GM21529 (cell line): ENCODE data around the gene EXPH5.
"Not testable (repeated sequence)": the region's sequence is repeated elsewhere in the genome, so short reads cannot be mapped to it uniquely, and the experiment has no call there.

ENCODE experiments used
- ATAC-seq: cut with Tn5 transposase; IDR thresholded peaks from one replicate; pipeline ENCODE4 v1.9.1; 2021; ENCODE audit not compliant: unreplicated experiment

Gene EXPH5

DNA sequence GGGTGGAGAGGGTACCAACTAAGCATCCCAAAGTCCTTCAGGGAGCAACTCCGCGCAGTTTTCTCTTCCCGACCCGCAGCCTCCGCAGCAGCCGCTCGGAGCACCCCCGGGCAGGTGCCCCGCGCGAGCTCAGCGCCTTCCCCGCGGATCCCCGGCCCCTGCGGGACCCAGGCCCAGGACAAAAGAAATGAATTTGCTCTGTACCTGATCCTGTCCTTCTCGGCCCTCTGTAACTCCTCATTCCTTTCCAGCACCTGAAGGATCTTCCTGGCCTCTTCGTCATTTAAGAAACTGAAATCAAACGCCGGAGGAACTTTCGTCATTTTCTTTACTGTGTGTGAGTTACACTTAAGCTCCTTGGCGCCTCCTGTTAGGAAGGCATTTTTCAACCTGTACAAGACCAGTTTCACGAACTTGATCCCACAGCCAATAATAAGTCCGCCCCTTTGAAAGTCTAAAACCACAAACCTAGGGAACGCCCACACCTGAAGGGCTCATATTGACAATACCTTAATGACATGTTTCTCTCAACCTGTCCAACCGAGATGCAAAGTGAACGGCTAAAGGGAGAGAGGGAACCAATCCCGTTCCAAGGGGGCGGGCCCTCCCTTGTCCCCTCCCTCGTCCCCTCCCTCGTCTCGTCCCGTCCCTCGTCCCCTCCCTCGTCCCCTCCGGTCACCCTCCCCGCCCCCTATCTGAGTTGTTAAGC lies at the start of gene EXPH5:
EXPH5 (minus strand) TSS at position 555 of the 709 bp plus-strand sequence; CDS start at position 323, 232 bp downstream.
- peak; percentile 94 for ATAC-seq

GRCh38 chr11:108641752-108642151 lies 48.2 kb upstream of the EXPH5 start:
- not testable (repeated sequence) for ATAC-seq

DNA sequence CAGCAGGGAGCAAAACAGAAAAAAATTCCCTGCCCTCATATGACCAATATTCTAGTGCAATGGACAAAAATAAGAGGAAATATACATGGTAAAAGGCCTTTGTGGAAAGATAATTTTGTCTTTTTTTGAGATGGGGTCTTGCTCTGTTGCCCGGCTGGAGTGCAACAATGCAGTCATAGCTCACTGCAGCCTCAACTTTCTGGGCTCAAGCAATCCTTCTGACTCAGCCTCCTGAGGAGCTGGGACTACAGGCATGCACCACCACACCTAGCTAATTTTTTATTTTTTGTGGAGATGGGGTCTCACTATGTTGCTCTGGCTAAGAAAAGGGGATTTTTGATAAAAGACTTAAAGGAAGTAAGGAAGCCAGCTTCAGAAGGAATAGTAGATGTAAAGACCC lies 45.6 kb upstream of the EXPH5 start:
- ATAC-seq = no peak

GRCh38 chr11:108636222-108636621 lies 42.7 kb upstream of the EXPH5 start:
- no peak for ATAC-seq

DNA sequence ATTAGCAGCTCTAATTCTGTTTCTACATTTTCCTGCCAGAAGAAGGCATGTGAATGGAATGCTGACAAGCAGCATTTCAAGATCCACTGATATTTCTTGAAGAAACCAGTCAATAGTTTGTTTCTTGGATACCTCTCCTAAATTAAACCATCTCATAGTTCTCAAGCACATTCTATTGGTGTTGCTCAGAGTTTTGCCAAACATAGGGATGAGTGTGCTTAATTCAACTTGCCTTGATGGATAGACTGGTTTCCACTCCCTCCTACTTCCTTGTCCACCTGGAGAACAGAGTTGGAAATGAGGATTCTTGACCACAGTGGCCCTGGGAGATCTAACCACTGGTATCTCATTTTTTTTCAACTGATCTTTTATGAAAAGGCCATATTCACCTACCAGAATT lies 41.5 kb upstream of the EXPH5 start:
- no peak for ATAC-seq

DNA sequence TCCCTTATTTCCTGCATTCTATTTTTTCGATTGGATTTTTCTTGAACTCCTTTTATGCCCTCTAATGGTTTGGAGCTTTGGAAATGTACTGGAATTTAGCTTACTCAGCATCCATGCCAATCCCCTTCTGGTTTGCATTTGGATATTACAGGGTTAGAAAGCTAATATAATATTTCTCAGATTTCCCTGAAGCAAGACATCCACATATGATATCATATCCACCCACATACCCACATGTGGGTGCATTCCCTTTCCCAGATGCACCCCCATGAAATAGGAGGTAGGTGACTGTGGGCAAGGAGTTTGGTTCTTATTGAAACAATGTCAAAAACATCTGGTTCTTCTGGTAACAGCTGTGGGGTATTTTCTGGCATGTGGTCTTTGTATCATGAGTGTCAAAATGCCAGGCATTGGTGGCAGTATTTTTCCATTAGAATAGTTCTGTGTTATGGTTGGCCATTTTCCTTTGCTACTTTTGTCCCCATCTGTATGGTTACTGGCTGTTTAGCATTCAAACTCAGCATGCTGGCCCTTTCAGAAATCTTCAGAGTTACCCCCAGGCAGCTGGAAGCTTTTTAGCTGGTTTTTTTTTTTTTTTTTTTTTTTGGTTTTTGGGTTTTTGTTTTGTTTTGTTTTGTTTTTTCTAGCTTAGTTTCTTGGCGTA lies 38.6 kb upstream of the EXPH5 start:
- no peak for ATAC-seq

DNA sequence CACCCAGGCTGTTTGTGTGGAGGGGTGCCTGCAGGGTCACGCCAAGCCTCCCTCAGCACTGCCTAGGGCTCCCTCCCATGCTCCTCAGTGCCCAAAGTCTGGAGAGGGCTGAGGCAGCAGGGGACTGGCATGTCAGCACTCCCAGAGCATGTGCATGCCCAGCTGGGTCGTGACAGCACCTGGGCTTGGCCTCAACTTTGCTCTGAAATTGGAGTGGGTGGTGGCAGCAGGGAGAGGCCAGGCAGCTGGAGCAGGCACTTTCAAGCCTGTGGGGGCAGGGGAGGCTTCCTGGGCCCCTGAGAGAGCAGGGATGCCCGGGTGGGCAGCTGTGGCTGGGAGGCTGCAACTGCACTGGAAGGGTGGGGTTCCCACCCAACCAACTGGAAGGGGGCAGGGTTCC lies 35.7 kb upstream of the EXPH5 start:
- no peak for ATAC-seq

- no peak for ATAC-seq
These were observed 35.2 kb upstream of the EXPH5 start for GRCh38 chr11:108628812-108629211.

GRCh38 chr11:108628326-108628725 lies 34.8 kb upstream of the EXPH5 start:
- ATAC-seq = no peak

GRCh38 chr11:108624196-108624925 lies 30.8 kb upstream of the EXPH5 start:
- no peak for ATAC-seq

- ATAC-seq = no peak
These were observed 28.8 kb upstream of the EXPH5 start for GRCh38 chr11:108622341-108622740.

- peak; percentile 87 for ATAC-seq
These were observed 27.6 kb upstream of the EXPH5 start for GRCh38 chr11:108620958-108621772.

GRCh38 chr11:108618529-108618928 lies 25.0 kb upstream of the EXPH5 start:
- ATAC-seq = no peak

GRCh38 chr11:108617055-108617454 lies 23.5 kb upstream of the EXPH5 start:
- no peak for ATAC-seq

- ATAC-seq = no peak
These were observed 23.0 kb upstream of the EXPH5 start for GRCh38 chr11:108616549-108616948.

DNA sequence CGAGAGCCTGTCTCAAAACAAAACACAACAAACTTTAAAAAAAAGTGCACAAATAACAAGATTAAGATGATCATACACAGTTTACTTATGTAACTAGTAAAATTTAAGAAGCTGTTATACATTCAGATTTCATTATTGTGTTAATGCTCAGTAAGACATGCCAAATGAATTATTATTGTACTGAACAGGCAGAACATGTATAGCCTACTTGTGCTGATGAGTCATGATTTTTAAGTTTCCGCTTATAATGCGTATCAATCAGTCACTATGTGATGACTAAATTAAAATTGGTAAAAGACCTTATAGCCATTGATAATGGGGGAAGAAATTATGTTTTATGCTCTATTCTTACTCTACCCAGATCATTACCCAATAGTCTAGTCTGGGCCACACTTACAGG lies 20.5 kb upstream of the EXPH5 start:
- ATAC-seq = no peak

DNA sequence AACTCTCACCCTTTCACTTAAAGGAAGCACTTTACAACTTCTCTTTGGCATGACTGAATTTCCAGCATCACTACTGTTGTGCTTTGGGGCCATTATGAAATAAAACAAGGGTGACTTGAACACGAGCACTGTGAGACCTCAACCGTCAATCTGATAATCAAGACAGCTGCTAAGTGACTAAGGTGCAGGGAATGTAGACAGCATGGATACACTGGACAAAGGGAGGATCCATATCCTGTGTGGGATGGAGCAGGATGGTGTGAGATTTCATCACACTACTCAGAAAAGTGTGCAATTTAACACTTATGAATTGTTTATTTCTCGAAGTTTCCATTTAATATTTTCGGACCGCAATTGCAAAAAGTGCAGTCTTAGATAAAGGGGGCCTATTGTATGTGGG lies 16.1 kb upstream of the EXPH5 start:
- no peak for ATAC-seq

DNA sequence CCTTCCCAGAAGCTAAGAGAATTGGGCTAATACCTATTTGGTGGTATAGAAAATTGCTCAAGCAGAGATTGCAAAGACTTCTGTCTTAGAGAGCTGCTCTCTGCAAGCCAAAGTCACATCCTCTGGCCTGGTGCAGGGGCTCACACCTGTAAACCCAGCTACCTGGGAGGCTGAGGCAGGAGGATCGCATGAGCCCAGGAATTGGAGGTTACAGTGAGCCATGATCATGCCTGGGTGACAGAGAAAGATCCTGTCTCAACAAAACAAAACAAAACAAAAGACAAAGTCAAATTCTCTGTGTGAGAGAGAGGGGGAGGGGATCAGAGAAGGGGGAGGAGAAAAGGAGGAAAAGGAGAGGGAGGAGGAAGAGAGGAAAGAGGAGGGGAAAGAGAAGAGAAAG lies 15.0 kb upstream of the EXPH5 start:
- ATAC-seq = no peak

DNA sequence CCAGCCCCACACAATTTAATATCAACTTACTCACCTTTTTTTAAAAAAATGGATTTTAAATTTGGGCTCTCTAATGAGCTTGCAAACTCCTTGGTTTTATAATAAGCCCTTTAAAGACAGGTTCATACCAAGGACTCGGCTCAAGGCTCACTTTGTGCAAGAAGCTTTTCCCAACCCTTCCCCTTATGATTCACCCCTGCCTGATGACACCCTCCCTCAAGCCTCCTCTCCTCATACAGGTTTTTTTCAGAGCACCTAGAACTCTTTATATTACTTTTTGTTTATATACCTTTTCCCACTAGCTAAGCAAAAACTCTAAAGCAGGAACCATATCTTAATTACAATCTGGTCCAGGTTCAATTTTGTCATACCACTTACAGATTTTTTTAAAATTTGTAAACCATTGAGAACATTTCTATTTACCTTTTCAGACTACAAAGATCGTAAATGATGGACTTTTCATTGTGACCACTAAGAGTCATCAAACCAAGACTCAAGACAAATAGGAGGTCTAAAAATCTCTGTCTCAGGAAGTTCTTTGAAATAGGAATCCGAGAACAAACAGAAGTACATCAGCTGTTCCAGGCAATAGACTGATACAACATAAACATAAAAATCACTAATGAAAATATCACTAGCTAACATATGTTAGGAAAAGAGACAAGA lies 13.1 kb upstream of the EXPH5 start:
- ATAC-seq = no peak

GRCh38 chr11:108606070-108606469 lies 12.5 kb upstream of the EXPH5 start:
- no peak for ATAC-seq

GRCh38 chr11:108602818-108603217 lies 9.2 kb upstream of the EXPH5 start:
- not testable (repeated sequence) for ATAC-seq
